PFSK-1 (cell line): ENCODE results near the gene C7orf57.

Experiments
- FOXP2 ChIP-seq: optimal IDR thresholded peaks from 2 replicates; pipeline ENCODE3; 2011; ENCODE audit warnings: borderline replicate concordance, control low read depth, inconsistent platforms; ENCODE audit not compliant: insufficient read depth; ENCODE audit errors: extremely low read length, extremely low read depth
- TAF1 ChIP-seq: IDR thresholded peaks from 2 replicates; pipeline ENCODE4 v1.6.1; 2012; ENCODE audit warnings: low read length, control low read depth, borderline replicate concordance; ENCODE audit not compliant: insufficient read depth
- TF ChIP-seq, protein P1 (sequence below), 2 experiments: IDR thresholded peaks; 2 replicates each; pipeline versions ENCODE4 v1.6.1 to v1.8.0; 2011 to 2012; ENCODE audit warnings: low read depth in 2 of 2, low read length in 2 of 2, control low read depth in 1 of 2, inconsistent platforms in 1 of 2, mild to moderate bottlenecking in 1 of 2, moderate library complexity in 1 of 2; ENCODE audit not compliant: insufficient read depth in 1 of 2

DNA sequence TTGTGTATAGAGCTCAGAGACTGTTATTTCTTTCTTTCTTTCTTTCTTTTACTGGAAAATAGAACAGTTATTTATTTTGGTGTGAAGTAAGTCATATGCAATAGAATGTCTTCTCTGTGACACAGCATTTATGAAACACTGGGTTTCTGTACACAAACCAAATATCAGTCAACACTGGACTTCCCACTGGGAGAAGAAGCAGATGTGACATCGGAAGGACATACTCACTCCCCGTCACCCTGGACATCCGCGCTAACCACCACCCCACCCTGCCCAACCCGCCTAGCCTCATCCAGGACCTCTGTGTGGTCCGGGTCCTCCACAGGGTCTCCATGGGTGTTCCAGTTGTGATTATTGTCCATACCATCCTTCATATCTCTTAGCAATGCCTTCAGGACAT is 28.5 kb upstream of the C7orf57 start:
- TF ChIP-seq TAF1 (no peak), FOXP2 (no peak)
- TF ChIP-seq, protein P1, sequence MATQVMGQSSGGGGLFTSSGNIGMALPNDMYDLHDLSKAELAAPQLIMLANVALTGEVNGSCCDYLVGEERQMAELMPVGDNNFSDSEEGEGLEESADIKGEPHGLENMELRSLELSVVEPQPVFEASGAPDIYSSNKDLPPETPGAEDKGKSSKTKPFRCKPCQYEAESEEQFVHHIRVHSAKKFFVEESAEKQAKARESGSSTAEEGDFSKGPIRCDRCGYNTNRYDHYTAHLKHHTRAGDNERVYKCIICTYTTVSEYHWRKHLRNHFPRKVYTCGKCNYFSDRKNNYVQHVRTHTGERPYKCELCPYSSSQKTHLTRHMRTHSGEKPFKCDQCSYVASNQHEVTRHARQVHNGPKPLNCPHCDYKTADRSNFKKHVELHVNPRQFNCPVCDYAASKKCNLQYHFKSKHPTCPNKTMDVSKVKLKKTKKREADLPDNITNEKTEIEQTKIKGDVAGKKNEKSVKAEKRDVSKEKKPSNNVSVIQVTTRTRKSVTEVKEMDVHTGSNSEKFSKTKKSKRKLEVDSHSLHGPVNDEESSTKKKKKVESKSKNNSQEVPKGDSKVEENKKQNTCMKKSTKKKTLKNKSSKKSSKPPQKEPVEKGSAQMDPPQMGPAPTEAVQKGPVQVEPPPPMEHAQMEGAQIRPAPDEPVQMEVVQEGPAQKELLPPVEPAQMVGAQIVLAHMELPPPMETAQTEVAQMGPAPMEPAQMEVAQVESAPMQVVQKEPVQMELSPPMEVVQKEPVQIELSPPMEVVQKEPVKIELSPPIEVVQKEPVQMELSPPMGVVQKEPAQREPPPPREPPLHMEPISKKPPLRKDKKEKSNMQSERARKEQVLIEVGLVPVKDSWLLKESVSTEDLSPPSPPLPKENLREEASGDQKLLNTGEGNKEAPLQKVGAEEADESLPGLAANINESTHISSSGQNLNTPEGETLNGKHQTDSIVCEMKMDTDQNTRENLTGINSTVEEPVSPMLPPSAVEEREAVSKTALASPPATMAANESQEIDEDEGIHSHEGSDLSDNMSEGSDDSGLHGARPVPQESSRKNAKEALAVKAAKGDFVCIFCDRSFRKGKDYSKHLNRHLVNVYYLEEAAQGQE (IDR thresholded peaks at IDR 0.05; ENCODE audit: insufficient read depth in 1 of 2, low read depth in 2 of 2, low read length in 2 of 2): no peak
